ENCODE data around the gene COQ3.
"Not testable (repeated sequence)": the region's sequence is repeated elsewhere in the genome, so short reads cannot be mapped to it uniquely, and the experiment has no call there.

COQ3 gene

GRCh38 chr6:99390896-99391295, 3.1 kb downstream of the COQ3 start:
- no peak for DNase-seq (ENCODE audit: low read depth in 2 of 2, low spot score in 1 of 2)

- DNase-seq (ENCODE audit: low read depth in 2 of 2, low spot score in 1 of 2), result no peak
Observed at GRCh38 chr6:99384507-99384906, 9.5 kb downstream of the COQ3 start.

- DNase-seq (ENCODE audit: low read depth in 2 of 2, low spot score in 1 of 2), result no peak
Observed at GRCh38 chr6:99378636-99379035, 15.4 kb downstream of the COQ3 start.

- no peak for DNase-seq (ENCODE audit: low read depth in 2 of 2, low spot score in 1 of 2)
Observed at GRCh38 chr6:99369533-99369932, 24.5 kb downstream of the COQ3 start.

- no peak for DNase-seq (ENCODE audit: low read depth in 2 of 2, low spot score in 1 of 2)
Observed at GRCh38 chr6:99366852-99367251, 27.1 kb downstream of the COQ3 start.

GRCh38 chr6:99364026-99364425, 30.0 kb downstream of the COQ3 start:
- DNase-seq (ENCODE audit: low read depth in 2 of 2, low spot score in 1 of 2), result no peak

- DNase-seq (ENCODE audit: low read depth in 2 of 2, low spot score in 1 of 2), result no peak
Observed at GRCh38 chr6:99362678-99363268, 31.2 kb downstream of the COQ3 start.

- no peak for DNase-seq (ENCODE audit: low read depth in 2 of 2, low spot score in 1 of 2)
Observed at GRCh38 chr6:99359800-99360199, 34.2 kb downstream of the COQ3 start.

GRCh38 chr6:99356641-99357040, 37.4 kb downstream of the COQ3 start:
- DNase-seq (ENCODE audit: low read depth in 2 of 2, low spot score in 1 of 2), result no peak

- DNase-seq (ENCODE audit: low read depth in 2 of 2, low spot score in 1 of 2), result no peak
Observed at GRCh38 chr6:99354983-99355382, 39.0 kb downstream of the COQ3 start.

- no peak for DNase-seq (ENCODE audit: low read depth in 2 of 2, low spot score in 1 of 2)
Observed at GRCh38 chr6:99353126-99353525, 40.9 kb downstream of the COQ3 start.

- DNase-seq (ENCODE audit: low read depth in 2 of 2, low spot score in 1 of 2), result no peak
Observed at GRCh38 chr6:99350573-99350972, 43.4 kb downstream of the COQ3 start.

GRCh38 chr6:99349171-99350141, 44.5 kb downstream of the COQ3 start, which contains the start of gene FAXC:
TSS of gene FAXC (minus strand) at chr6:99349674. CDS start at chr6:99349372, 302 bp downstream.
- DNase-seq (ENCODE audit: low read depth in 2 of 2, low spot score in 1 of 2), result no peak

- no peak for DNase-seq (ENCODE audit: low read depth in 2 of 2, low spot score in 1 of 2)
Observed at GRCh38 chr6:99348288-99349170, 45.5 kb downstream of the COQ3 start.

- no peak for DNase-seq (ENCODE audit: low read depth in 2 of 2, low spot score in 1 of 2)
Observed at GRCh38 chr6:99347804-99348203, 46.2 kb downstream of the COQ3 start.

GRCh38 chr6:99346595-99346994, 47.4 kb downstream of the COQ3 start:
- no peak for DNase-seq (ENCODE audit: low read depth in 2 of 2, low spot score in 1 of 2)

GRCh38 chr6:99345164-99345563, 48.8 kb downstream of the COQ3 start:
- DNase-seq (ENCODE audit: low read depth in 2 of 2, low spot score in 1 of 2), result no peak

GRCh38 chr6:99344289-99344688, 49.7 kb downstream of the COQ3 start:
- DNase-seq (ENCODE audit: low read depth in 2 of 2, low spot score in 1 of 2), result no peak

GRCh38 chr6:99341862-99342455, 52.0 kb downstream of the COQ3 start:
- no peak for DNase-seq (ENCODE audit: low read depth in 2 of 2, low spot score in 1 of 2)

- no peak for DNase-seq (ENCODE audit: low read depth in 2 of 2, low spot score in 1 of 2)
Observed at GRCh38 chr6:99338188-99338587, 55.8 kb downstream of the COQ3 start.

- DNase-seq (ENCODE audit: low read depth in 2 of 2, low spot score in 1 of 2), result not testable (repeated sequence)
Observed at GRCh38 chr6:99335298-99335697, 58.7 kb downstream of the COQ3 start.
